Adrenal gland (tissue), 12 donors: Measurements from ENCODE around the gene RAF1. TPM values are rescaled to one million over a fixed set of nuclear protein-coding genes. Genes with fewer than 3 reads are reported as not detected.
A peak's percentile ranks its signal among the peaks of the same experiment; 100 is the strongest.
"Not testable (repeated sequence)": the region's sequence is repeated elsewhere in the genome, so short reads cannot be mapped to it uniquely, and the experiment has no call there.

Source experiments
- DNase-seq, 7 donors: peaks; one replicate each; pipeline ENCODE4 v3.0.0-alpha.2; 2019 to 2020
- H3K27ac ChIP-seq, 5 donors: fragments of 200-600 bp; sonication (generic) in 4 of 5; 1 replicate in 3 of 5; 2 replicates in 2 of 5; pipeline versions ENCODE4 v1.5.1 to v1.8.0; 2016 to 2020; ENCODE audit warnings: mild to moderate bottlenecking in 1 of 5
- H3K27me3 ChIP-seq: fragments of 200-600 bp; 2 replicates; pipeline ENCODE4 v1.8.0; 2021
- H3K36me3 ChIP-seq, 2 donors: fragments of 200-600 bp; replicated peaks in 1 of 2; 1 replicate in 1 of 2; 2 replicates in 1 of 2; pipeline versions ENCODE4 v1.5.1 to v1.8.0; 2018 to 2022
- H3K4me1 ChIP-seq, 2 donors: fragments of 200-600 bp; replicated peaks in 1 of 2; 1 replicate in 1 of 2; 2 replicates in 1 of 2; pipeline versions ENCODE4 v1.5.1 to v1.8.0; 2018 to 2021
- H3K4me3 ChIP-seq, 4 donors: fragments of 200-600 bp; sonication (generic) in 3 of 4; one replicate each; pipeline ENCODE4 v1.5.1; 2016 to 2018
- H3K9me3 ChIP-seq, 3 donors: fragments of 200-600 bp; sonication (generic) in 1 of 3; replicated peaks in 1 of 3; 1 replicate in 2 of 3; 2 replicates in 1 of 3; pipeline versions ENCODE4 v1.5.1 to v1.8.0; 2016 to 2021
- POLR2A ChIP-seq, 2 donors: fragments of 450-650 bp; IDR thresholded peaks; one replicate each; pipeline ENCODE4 v1.6.1; 2017; ENCODE audit warnings: antibody characterized with exemption in 2 of 2, mild to moderate bottlenecking in 2 of 2, moderate library complexity in 1 of 2
- WGBS, 4 donors: extraction: QIAGEN DNeasy Blood & Tissue Kit in 2 of 4; methylation state at CpG; one replicate each; pipeline versions ENCODE4 v1.1.5 to v1.1.7; 2013 to 2017; 5-methylcytosine and 5-hydroxymethylcytosine counted together
- intact Hi-C, 2 donors: fragments of 100-400 bp; cut with DNase I; formaldehyde crosslinking; loops; one replicate each; pipeline versions ENCODE4 v1.14.1 to v1.15.0; 2022 to 2023
- polyA plus RNA-seq, 3 donors: library from polyadenylated mRNA; stranded (reverse); fragments of 200-250 nt in 2 of 3; fragments of 350-450 nt in 1 of 3; fragmentation: Illumina TruSeq in 1 of 3; extraction: RNeasy Lipid Tissue Mini Kit (QIAGEN cat#74804) in 1 of 3; gene quantifications; one replicate each; pipeline ENCODE4 v1.2.3, GENCODE V29; 2013 to 2014
- total RNA-seq, 9 donors: library from RNA; depleted of rRNA in 4 of 9; stranded (reverse); fragments of >200 nt in 4 of 9; fragments of 120-200 nt in 1 of 9; fragmentation: NEBNext Ultra II Directional in 1 of 9; extraction: Animal tissue kit (Norgen Biotek cat#: 25700) in 1 of 9; gene quantifications; one replicate each; pipeline versions ENCODE4 v1.1.0 to v1.2.4, GENCODE V29; 2013 to 2023
- TF ChIP-seq, protein P1 (sequence below), 6 experiments: fragments of 450-650 bp in 4 of 6; fragments of 200-600 bp in 2 of 6; sonication (generic) in 1 of 6; IDR thresholded peaks; 1 replicate in 5 of 6; 2 replicates in 1 of 6; pipeline versions ENCODE4 v1.5.1 to v1.8.0; 2016 to 2021; ENCODE audit warnings: antibody characterized with exemption in 6 of 6, mild to moderate bottlenecking in 2 of 6, moderate library complexity in 1 of 6
- donor health status: healthy with polysubstance abuse.
- donor health status: Bipolar disorder and iron deficiency.
- donor health status: DM: yes; HTN: yes; CAD: no.
- donor health status: DM: no; HTN: no; CAD: no.
- donor health status: DM: no; HTN: no; CAD: no.
- donor health status: DM: yes; HTN: yes; CAD: no.

RAF1 gene
- total and polyA plus RNA-seq, 12 donors: 45.9 to 110 (median 69.4) TPM

GRCh38 chr3:12643010-12643380 lies 20.9 kb downstream of the RAF1 start:
- H3K4me3 ChIP-seq: no peak overlapping the region
- H3K27ac ChIP-seq: peak overlapping the region in 1 of 5 donors; percentile 56
- intact Hi-C loops: no loop called here
- no peak for DNase-seq
- H3K27me3 ChIP-seq: no peaks in the 10 kb centered on the region
- TF ChIP-seq, protein P1, sequence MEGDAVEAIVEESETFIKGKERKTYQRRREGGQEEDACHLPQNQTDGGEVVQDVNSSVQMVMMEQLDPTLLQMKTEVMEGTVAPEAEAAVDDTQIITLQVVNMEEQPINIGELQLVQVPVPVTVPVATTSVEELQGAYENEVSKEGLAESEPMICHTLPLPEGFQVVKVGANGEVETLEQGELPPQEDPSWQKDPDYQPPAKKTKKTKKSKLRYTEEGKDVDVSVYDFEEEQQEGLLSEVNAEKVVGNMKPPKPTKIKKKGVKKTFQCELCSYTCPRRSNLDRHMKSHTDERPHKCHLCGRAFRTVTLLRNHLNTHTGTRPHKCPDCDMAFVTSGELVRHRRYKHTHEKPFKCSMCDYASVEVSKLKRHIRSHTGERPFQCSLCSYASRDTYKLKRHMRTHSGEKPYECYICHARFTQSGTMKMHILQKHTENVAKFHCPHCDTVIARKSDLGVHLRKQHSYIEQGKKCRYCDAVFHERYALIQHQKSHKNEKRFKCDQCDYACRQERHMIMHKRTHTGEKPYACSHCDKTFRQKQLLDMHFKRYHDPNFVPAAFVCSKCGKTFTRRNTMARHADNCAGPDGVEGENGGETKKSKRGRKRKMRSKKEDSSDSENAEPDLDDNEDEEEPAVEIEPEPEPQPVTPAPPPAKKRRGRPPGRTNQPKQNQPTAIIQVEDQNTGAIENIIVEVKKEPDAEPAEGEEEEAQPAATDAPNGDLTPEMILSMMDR (IDR thresholded peaks at IDR 0.05): no peak
- no peak for TF ChIP-seq POLR2A (IDR thresholded peaks at IDR 0.05)
- no peaks in the 10 kb centered on the region for H3K36me3 ChIP-seq
- no peaks in the 10 kb centered on the region for H3K9me3 ChIP-seq
- peaks cover 0 to 41% of the 10 kb centered on the region in 2 donors for H3K4me1 ChIP-seq

GRCh38 chr3:12640853-12641252 lies 23.1 kb downstream of the RAF1 start:
- intact Hi-C loops, DNase-seq, H3K9me3 ChIP-seq, H3K36me3 ChIP-seq, H3K27me3 ChIP-seq, H3K4me3 ChIP-seq, H3K27ac ChIP-seq: not testable (repeated sequence)
- H3K4me1 ChIP-seq: peaks cover 0 to 35% of the 10 kb centered on the region in 2 donors
- 92 to 97% (median 94%) methylated on average over 5 of the region's 5 CpGs for whole genome bisulfite sequencing, 4 donors

DNA sequence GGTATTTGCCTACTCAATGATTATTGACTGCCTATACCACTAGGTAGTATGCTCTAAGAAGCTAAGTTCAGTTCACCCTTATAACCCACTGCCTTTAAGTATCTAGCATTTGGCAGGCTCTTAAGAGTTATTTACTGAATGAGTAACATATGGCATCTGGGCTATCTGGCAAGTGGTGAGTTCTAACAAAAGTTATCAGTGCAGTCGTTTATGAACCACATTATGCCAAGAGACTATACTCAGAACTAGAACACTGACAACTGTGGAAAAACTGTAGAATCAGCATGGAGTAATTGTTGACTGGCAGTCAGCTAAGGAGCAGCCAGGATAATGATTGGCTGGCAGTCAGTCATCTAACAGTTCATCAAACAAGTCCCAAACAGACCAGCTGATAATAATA lies 25.8 kb downstream of the RAF1 start:
- Histone ChIP-seq H3K9me3 (no peaks in the 10 kb centered on the region), H3K4me3 (no peak overlapping the region), H3K4me1 (peaks cover 0 to 16% of the 10 kb centered on the region in 2 donors), H3K27me3 (no peaks in the 10 kb centered on the region), H3K36me3 (peaks cover 0 to 6% of the 10 kb centered on the region in 2 donors), H3K27ac (no peak overlapping the region)
- intact Hi-C loops: no loop called here
- no peak for TF ChIP-seq POLR2A (IDR thresholded peaks at IDR 0.05)
- TF ChIP-seq, protein P1 (IDR thresholded peaks at IDR 0.05): no peak
- 25 to 42% (median 28%) methylated on average over 1 of the region's 1 CpG for WGBS, 4 donors
- DNase-seq: no peak

DNA sequence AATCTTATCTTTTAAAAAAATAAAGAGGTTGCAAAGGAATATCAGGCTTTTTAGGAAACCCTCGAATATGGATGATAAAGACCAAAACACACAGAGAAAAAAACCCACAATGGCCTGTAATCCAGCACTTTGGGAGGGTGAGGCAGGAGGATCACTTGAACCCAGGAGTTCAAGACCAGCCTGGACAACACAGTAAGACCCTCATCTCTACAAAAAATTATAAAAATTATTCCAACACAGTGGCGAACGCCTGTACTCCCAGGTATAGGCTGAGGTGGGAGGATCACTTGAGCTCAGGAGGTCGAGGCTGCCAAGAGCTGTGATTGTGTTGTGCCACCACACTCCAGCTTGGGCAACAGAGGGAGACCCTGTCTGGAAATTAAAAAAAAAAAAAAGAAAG lies 30.8 kb downstream of the RAF1 start:
- Histone ChIP-seq H3K4me1 (peaks cover 0 to 42% of the 10 kb centered on the region in 2 donors), H3K4me3 (no peak overlapping the region)

GRCh38 chr3:12632523-12632922 lies 31.4 kb downstream of the RAF1 start:
- no peak for DNase-seq
- Histone ChIP-seq H3K36me3 (peaks cover 0 to 6% of the 10 kb centered on the region in 2 donors), H3K4me3 (no peak overlapping the region), H3K9me3 (no peaks in the 10 kb centered on the region), H3K4me1 (peaks cover 0 to 43% of the 10 kb centered on the region in 2 donors), H3K27ac (no peak overlapping the region), H3K27me3 (no peaks in the 10 kb centered on the region)
- WGBS, 4 donors: 90 to 92% (median 90%) methylated on average over 2 of the region's 2 CpGs
- intact Hi-C loops: no loop called here
- no peak for TF ChIP-seq POLR2A (IDR thresholded peaks at IDR 0.05)
- TF ChIP-seq, protein P1 (IDR thresholded peaks at IDR 0.05): no peak

More for the DNA sequence above, 30.8 kb downstream of the RAF1 start:
- intact Hi-C loops: no loop called here
- H3K27me3 ChIP-seq: no peaks in the 10 kb centered on the region
- H3K36me3 ChIP-seq: peaks cover 0 to 6% of the 10 kb centered on the region in 2 donors
- H3K27ac ChIP-seq: no peak overlapping the region
- 88 to 92% (median 90%) methylated on average over 4 of the region's 4 CpGs for WGBS, 4 donors
- no peaks in the 10 kb centered on the region for H3K9me3 ChIP-seq
- TF ChIP-seq, protein P1 (IDR thresholded peaks at IDR 0.05): no peak
- TF ChIP-seq POLR2A (IDR thresholded peaks at IDR 0.05): no peak
- no peak for DNase-seq

GRCh38 chr3:12630843-12631242 lies 33.1 kb downstream of the RAF1 start:
- peaks cover 0 to 55% of the 10 kb centered on the region in 2 donors for H3K4me1 ChIP-seq
- WGBS, 4 donors: 93 to 98% (median 95%) methylated on average over 7 of the region's 7 CpGs

More at GRCh38 chr3:12630843-12631242, 33.1 kb downstream of the RAF1 start:
- H3K27ac ChIP-seq, H3K36me3 ChIP-seq, H3K9me3 ChIP-seq, H3K4me3 ChIP-seq, H3K27me3 ChIP-seq, intact Hi-C loops, DNase-seq: not testable (repeated sequence)
